Endothelial cell of umbilical vein (primary cell): Measurements from ENCODE around the gene ABCA1. TPM values are rescaled to one million over a fixed set of nuclear protein-coding genes. Genes with fewer than 3 reads are reported as not detected.
A peak's percentile ranks its signal among the peaks of the same experiment; 100 is the strongest.

ENCODE experiments used
- BruUV-seq: library from RNA; stranded (reverse); fragments of 400-500 nt; replicated peaks from 2 replicates; lab custom pipeline; 2021; lab: Mats Ljungman, UMichigan
- CTCF ChIA-PET: fragments of 300-600, 350-600 bp; sonication (Branson Sonifier 250); formaldehyde crosslinking; loops from one replicate; lab custom pipeline; 2021; ENCODE audit warnings: antibody characterized with exemption, inconsistent platforms; lab: Charles Lee
- POLR2A ChIA-PET: fragments of 300-600, 350-600 bp; sonication (Branson Sonifier 250); formaldehyde crosslinking; loops from one replicate; lab custom pipeline; 2021; ENCODE audit warnings: antibody characterized with exemption, inconsistent platforms; lab: Charles Lee
- DNase-seq: peaks from one replicate; pipeline ENCODE4 v3.0.0-alpha.2; 2011; ENCODE audit warnings: low read depth, low spot score
- FAIRE-seq: peaks from 2 replicates; lab custom pipeline; 2011; peaks lifted over from hg19 to GRCh38; lab: Jason Lieb, UNC
- H2AFZ ChIP-seq: 2 replicates; pipeline ENCODE4 v1.6.0; 2012; ENCODE audit warnings: low read depth, low read length, control low read depth, inconsistent platforms
- H3K27ac ChIP-seq: 2 replicates; pipeline ENCODE4 v1.5.1; 2011; ENCODE audit warnings: low read depth, mild to moderate bottlenecking, control low read depth, low read length, moderate library complexity; ENCODE audit not compliant: insufficient read depth
- H3K27me3 ChIP-seq, 2 experiments: 2 replicates each; pipeline versions ENCODE4 v1.6.0 to v1.6.1; 2011; ENCODE audit warnings: low read length in 2 of 2, mixed read lengths in 1 of 2; ENCODE audit not compliant: control insufficient read depth in 2 of 2, insufficient read depth in 2 of 2
- H3K36me3 ChIP-seq, 2 experiments: 2 replicates in 1 of 2; 3 replicates in 1 of 2; pipeline ENCODE4 v1.5.1; 2011; ENCODE audit warnings: low read length in 2 of 2, mild to moderate bottlenecking in 1 of 2, moderate library complexity in 1 of 2; ENCODE audit not compliant: control insufficient read depth in 2 of 2, insufficient read depth in 2 of 2; ENCODE audit errors: extremely low read depth in 1 of 2
- H3K4me1 ChIP-seq: 3 replicates; pipeline ENCODE4 v1.5.1; 2011; ENCODE audit warnings: mild to moderate bottlenecking, low read length; ENCODE audit not compliant: control insufficient read depth, insufficient read depth; ENCODE audit errors: extremely low read depth
- H3K4me2 ChIP-seq: 2 replicates; pipeline ENCODE4 v1.6.1; 2011; ENCODE audit warnings: low read length, control low read depth, mixed read lengths; ENCODE audit not compliant: insufficient read depth
- H3K4me3 ChIP-seq, 3 experiments: fragments of 200-600 bp in 1 of 3; sonication (generic), shearing (Covaris generic) in 1 of 3; replicated peaks in 1 of 3; 2 replicates each; pipeline ENCODE4 v1.5.1; 2011 to 2016; ENCODE audit warnings: control low read depth in 3 of 3, low read length in 3 of 3, mild to moderate bottlenecking in 2 of 3, inconsistent platforms in 1 of 3, low read depth in 1 of 3, moderate library complexity in 1 of 3; ENCODE audit not compliant: insufficient read depth in 1 of 3
- H3K79me2 ChIP-seq: 2 replicates; pipeline ENCODE4 v1.6.0; 2012; ENCODE audit warnings: low read length, inconsistent platforms; ENCODE audit not compliant: control insufficient read depth, insufficient read depth
- H3K9ac ChIP-seq: replicated peaks from 2 replicates; pipeline ENCODE3; 2011; ENCODE audit warnings: low read length, control low read depth; ENCODE audit not compliant: insufficient read depth; ENCODE audit errors: extremely low read depth
- H3K9me1 ChIP-seq: replicated peaks from 3 replicates; pipeline ENCODE4 v1.6.0; 2011; ENCODE audit warnings: mild to moderate bottlenecking, low read length; ENCODE audit not compliant: control insufficient read depth, insufficient read depth; ENCODE audit errors: extremely low read depth
- H3K9me3 ChIP-seq: replicated peaks from 2 replicates; pipeline ENCODE4 v1.5.1; 2012; ENCODE audit warnings: low read length, inconsistent platforms; ENCODE audit not compliant: control insufficient read depth, insufficient read depth
- H4K20me1 ChIP-seq: replicated peaks from 2 replicates; pipeline ENCODE3; 2011; ENCODE audit warnings: mild to moderate bottlenecking, low read length; ENCODE audit not compliant: control insufficient read depth, insufficient read depth; ENCODE audit errors: extremely low read depth
- CTCF ChIP-seq, 2 donors: IDR thresholded peaks; 1 replicate in 1 of 2; 2 replicates in 1 of 2; pipeline ENCODE4 v1.5.1; 2011; ENCODE audit warnings: low read length in 2 of 2, mild to moderate bottlenecking in 2 of 2, moderate library complexity in 2 of 2, control low read depth in 1 of 2, inconsistent platforms in 1 of 2, low read depth in 1 of 2; ENCODE audit not compliant: insufficient read depth in 1 of 2; ENCODE audit errors: extremely low read depth in 1 of 2
- EZH2 ChIP-seq: IDR thresholded peaks from 2 replicates; pipeline ENCODE4 v1.6.1; 2012; ENCODE audit warnings: borderline replicate concordance, low read depth, mild to moderate bottlenecking, moderate library complexity, low read length, inconsistent platforms; ENCODE audit not compliant: severe bottlenecking
- FOS ChIP-seq: IDR thresholded peaks from 2 replicates; pipeline ENCODE4 v1.6.1; 2011; ENCODE audit warnings: mild to moderate bottlenecking, low read length, moderate library complexity, borderline replicate concordance; ENCODE audit not compliant: insufficient read depth
- GATA2 ChIP-seq: IDR thresholded peaks from 2 replicates; pipeline ENCODE4 v1.7.0; 2011; ENCODE audit warnings: low read depth, mild to moderate bottlenecking, moderate library complexity, mixed read lengths, low read length; ENCODE audit not compliant: insufficient read length, insufficient read depth
- JUN ChIP-seq: IDR thresholded peaks from 2 replicates; pipeline ENCODE4 v1.6.1; 2011; ENCODE audit warnings: borderline replicate concordance, low read depth; ENCODE audit not compliant: insufficient read length, insufficient read depth
- MAX ChIP-seq: IDR thresholded peaks from 2 replicates; pipeline ENCODE4 v1.6.1; 2011; ENCODE audit not compliant: insufficient read depth, insufficient read length
- MYC ChIP-seq: IDR thresholded peaks from one replicate; pipeline ENCODE4 v1.6.1; 2011; ENCODE audit warnings: mild to moderate bottlenecking, low read depth, low read length
- POLR2A ChIP-seq: IDR thresholded peaks from 2 replicates; pipeline ENCODE4 v1.6.1; 2012; ENCODE audit warnings: low read depth, mild to moderate bottlenecking, control low read depth, low read length
- POLR2AphosphoS5 ChIP-seq: IDR thresholded peaks from 2 replicates; pipeline ENCODE4 v1.6.1; 2012; ENCODE audit warnings: low read depth, mild to moderate bottlenecking, control low read depth, low read length, moderate library complexity; ENCODE audit not compliant: insufficient read depth
- dilution Hi-C: fragments of 300-500 bp; cut with MboI; formaldehyde crosslinking; loops from one replicate; pipeline ENCODE4 v1.15.0; 2019; ENCODE audit warnings: low sequenced_read_pairs; ENCODE audit not compliant: extremely low pct_ligation_motif_present
- intact Hi-C: fragments of 100-400 bp; cut with micrococcal nuclease; formaldehyde crosslinking; loops from one replicate; pipeline ENCODE4 v1.10.0; 2022
- polyA plus RNA-seq, 4 experiments: library from polyadenylated mRNA; depleted of rRNA in 3 of 4; stranded (reverse) in 3 of 4; unstranded in 1 of 4; fragments of >200 nt; gene quantifications; 2 replicates each; pipeline versions ENCODE4 v1.2.1 to v1.2.3, GENCODE V29; 2011 to 2012; ENCODE audit warnings: missing spikeins in 1 of 4
- total RNA-seq: library from RNA; stranded (reverse); gene quantifications from 2 replicates; pipeline ENCODE4 v1.2.3, GENCODE V29; 2021

Gene ABCA1
- total and polyA plus RNA-seq, 2 donors (not counting 3 experiments of a cell fraction or from before 2014, with no cell fraction given): 2.4 to 9.8 TPM

- TF ChIP-seq POLR2A: no peak
- no peak for TF ChIP-seq GATA2
- TF ChIP-seq CTCF (IDR thresholded peaks at IDR 0.05; ENCODE audit: extremely low read depth in 1 of 2, insufficient read depth in 1 of 2, low read depth in 1 of 2, low read length in 2 of 2): no peak
- no peak for TF ChIP-seq MAX
- no peak for TF ChIP-seq MYC
- no peak for TF ChIP-seq EZH2
- TF ChIP-seq POLR2AphosphoS5: no peak
- TF ChIP-seq FOS: no peak
- no peak for TF ChIP-seq JUN
- intact Hi-C loops: loop anchor here (1.0 kb wide), 1 partner anchor 652 kb away; the partner anchor contains the start of gene SMC2
- Histone ChIP-seq H3K4me2 (peak overlapping the region; percentile 94), H3K79me2 (peaks cover 4% of the 10 kb centered on the region), H2AFZ (peak overlapping the region; percentile 96), H3K4me1 (peaks cover 13% of the 10 kb centered on the region), H3K27me3 (no peaks in the 10 kb centered on the region), H3K36me3 (no peaks in the 10 kb centered on the region), H4K20me1 (no peaks in the 10 kb centered on the region), H3K4me3 (peak overlapping the region in 2 of 3 experiments; percentile 65 to 80), H3K9me3 (no peaks in the 10 kb centered on the region), H3K27ac (no peak overlapping the region), H3K9me1 (peaks cover 3% of the 10 kb centered on the region), H3K9ac (peak overlapping the region; percentile 81)
- FAIRE-seq (no peak), DNase-seq (no peak)
- POLR2A ChIA-PET: no interaction called here
- CTCF ChIA-PET: interaction anchor here (0.8 kb wide), 1 partner anchor 8 kb away, joined by 4 read pairs; no protein-coding TSS in a partner anchor
- no TSS peak for BruUV-seq
- dilution Hi-C loops: no loop called here
Observed at GRCh38 chr9:104746798-104747197, 181.2 kb downstream of the ABCA1 start.
